Measurements from ENCODE around the gene PMM1.

- TF ChIP-seq POLR2A (IDR thresholded peaks at IDR 0.05) = no peak
- TF ChIP-seq CTCF (IDR thresholded peaks at IDR 0.05) = no peak
Measured at GRCh38 chr22:41638748-41639147, 49.1 kb upstream of the PMM1 start.

All from stomach (tissue), 4 donors.